Adrenal gland (tissue), 12 donors: ENCODE data around the gene HOXD10. TPM values are rescaled to one million over a fixed set of nuclear protein-coding genes. Genes with fewer than 3 reads are reported as not detected.

Source experiments
- DNase-seq, 7 donors: peaks; one replicate each; pipeline ENCODE4 v3.0.0-alpha.2; 2019 to 2020
- H3K27ac ChIP-seq, 5 donors: fragments of 200-600 bp; sonication (generic) in 4 of 5; 1 replicate in 3 of 5; 2 replicates in 2 of 5; pipeline versions ENCODE4 v1.5.1 to v1.8.0; 2016 to 2020; ENCODE audit warnings: mild to moderate bottlenecking in 1 of 5
- H3K27me3 ChIP-seq: fragments of 200-600 bp; 2 replicates; pipeline ENCODE4 v1.8.0; 2021
- H3K36me3 ChIP-seq, 2 donors: fragments of 200-600 bp; replicated peaks in 1 of 2; 1 replicate in 1 of 2; 2 replicates in 1 of 2; pipeline versions ENCODE4 v1.5.1 to v1.8.0; 2018 to 2022
- H3K4me1 ChIP-seq, 2 donors: fragments of 200-600 bp; replicated peaks in 1 of 2; 1 replicate in 1 of 2; 2 replicates in 1 of 2; pipeline versions ENCODE4 v1.5.1 to v1.8.0; 2018 to 2021
- H3K4me3 ChIP-seq, 4 donors: fragments of 200-600 bp; sonication (generic) in 3 of 4; one replicate each; pipeline ENCODE4 v1.5.1; 2016 to 2018
- H3K9me3 ChIP-seq, 3 donors: fragments of 200-600 bp; sonication (generic) in 1 of 3; replicated peaks in 1 of 3; 1 replicate in 2 of 3; 2 replicates in 1 of 3; pipeline versions ENCODE4 v1.5.1 to v1.8.0; 2016 to 2021
- POLR2A ChIP-seq, 2 donors: fragments of 450-650 bp; IDR thresholded peaks; one replicate each; pipeline ENCODE4 v1.6.1; 2017; ENCODE audit warnings: antibody characterized with exemption in 2 of 2, mild to moderate bottlenecking in 2 of 2, moderate library complexity in 1 of 2
- WGBS, 4 donors: extraction: QIAGEN DNeasy Blood & Tissue Kit in 2 of 4; methylation state at CpG; one replicate each; pipeline versions ENCODE4 v1.1.5 to v1.1.7; 2013 to 2017; 5-methylcytosine and 5-hydroxymethylcytosine counted together
- intact Hi-C, 2 donors: fragments of 100-400 bp; cut with DNase I; formaldehyde crosslinking; loops; one replicate each; pipeline versions ENCODE4 v1.14.1 to v1.15.0; 2022 to 2023
- polyA plus RNA-seq, 3 donors: library from polyadenylated mRNA; stranded (reverse); fragments of 200-250 nt in 2 of 3; fragments of 350-450 nt in 1 of 3; fragmentation: Illumina TruSeq in 1 of 3; extraction: RNeasy Lipid Tissue Mini Kit (QIAGEN cat#74804) in 1 of 3; gene quantifications; one replicate each; pipeline ENCODE4 v1.2.3, GENCODE V29; 2013 to 2014
- total RNA-seq, 9 donors: library from RNA; depleted of rRNA in 4 of 9; stranded (reverse); fragments of >200 nt in 4 of 9; fragments of 120-200 nt in 1 of 9; fragmentation: NEBNext Ultra II Directional in 1 of 9; extraction: Animal tissue kit (Norgen Biotek cat#: 25700) in 1 of 9; gene quantifications; one replicate each; pipeline versions ENCODE4 v1.1.0 to v1.2.4, GENCODE V29; 2013 to 2023
- TF ChIP-seq, protein P1 (sequence below), 6 experiments: fragments of 450-650 bp in 4 of 6; fragments of 200-600 bp in 2 of 6; sonication (generic) in 1 of 6; IDR thresholded peaks; 1 replicate in 5 of 6; 2 replicates in 1 of 6; pipeline versions ENCODE4 v1.5.1 to v1.8.0; 2016 to 2021; ENCODE audit warnings: antibody characterized with exemption in 6 of 6, mild to moderate bottlenecking in 2 of 6, moderate library complexity in 1 of 6
- donor health status: healthy with polysubstance abuse.
- donor health status: Bipolar disorder and iron deficiency.
- donor health status: DM: yes; HTN: yes; CAD: no.
- donor health status: DM: no; HTN: no; CAD: no.
- donor health status: DM: no; HTN: no; CAD: no.
- donor health status: DM: yes; HTN: yes; CAD: no.

The HOXD10 gene
- total and polyA plus RNA-seq, 12 donors, result 0.11 to 0.33 (median 0.18) TPM; not detected in 8

- Histone ChIP-seq H3K27ac (no peak overlapping the region), H3K36me3 (no peaks in the 10 kb centered on the region), H3K9me3 (no peaks in the 10 kb centered on the region), H3K4me1 (peaks cover 7 to 19% of the 10 kb centered on the region in 2 donors), H3K27me3 (peaks cover 96% of the 10 kb centered on the region), H3K4me3 (no peak overlapping the region)
- intact Hi-C loops, result no loop called here
- no peak for DNase-seq
- 29 to 42% (median 37%) methylated on average over 22 to 25 of the region's 25 CpGs for WGBS, 4 donors
- TF ChIP-seq, protein P1, sequence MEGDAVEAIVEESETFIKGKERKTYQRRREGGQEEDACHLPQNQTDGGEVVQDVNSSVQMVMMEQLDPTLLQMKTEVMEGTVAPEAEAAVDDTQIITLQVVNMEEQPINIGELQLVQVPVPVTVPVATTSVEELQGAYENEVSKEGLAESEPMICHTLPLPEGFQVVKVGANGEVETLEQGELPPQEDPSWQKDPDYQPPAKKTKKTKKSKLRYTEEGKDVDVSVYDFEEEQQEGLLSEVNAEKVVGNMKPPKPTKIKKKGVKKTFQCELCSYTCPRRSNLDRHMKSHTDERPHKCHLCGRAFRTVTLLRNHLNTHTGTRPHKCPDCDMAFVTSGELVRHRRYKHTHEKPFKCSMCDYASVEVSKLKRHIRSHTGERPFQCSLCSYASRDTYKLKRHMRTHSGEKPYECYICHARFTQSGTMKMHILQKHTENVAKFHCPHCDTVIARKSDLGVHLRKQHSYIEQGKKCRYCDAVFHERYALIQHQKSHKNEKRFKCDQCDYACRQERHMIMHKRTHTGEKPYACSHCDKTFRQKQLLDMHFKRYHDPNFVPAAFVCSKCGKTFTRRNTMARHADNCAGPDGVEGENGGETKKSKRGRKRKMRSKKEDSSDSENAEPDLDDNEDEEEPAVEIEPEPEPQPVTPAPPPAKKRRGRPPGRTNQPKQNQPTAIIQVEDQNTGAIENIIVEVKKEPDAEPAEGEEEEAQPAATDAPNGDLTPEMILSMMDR (IDR thresholded peaks at IDR 0.05), result no peak
- TF ChIP-seq POLR2A (IDR thresholded peaks at IDR 0.05), result no peak
Observed at GRCh38 chr2:176105730-176106580, 10.6 kb upstream of the HOXD10 start.

DNA sequence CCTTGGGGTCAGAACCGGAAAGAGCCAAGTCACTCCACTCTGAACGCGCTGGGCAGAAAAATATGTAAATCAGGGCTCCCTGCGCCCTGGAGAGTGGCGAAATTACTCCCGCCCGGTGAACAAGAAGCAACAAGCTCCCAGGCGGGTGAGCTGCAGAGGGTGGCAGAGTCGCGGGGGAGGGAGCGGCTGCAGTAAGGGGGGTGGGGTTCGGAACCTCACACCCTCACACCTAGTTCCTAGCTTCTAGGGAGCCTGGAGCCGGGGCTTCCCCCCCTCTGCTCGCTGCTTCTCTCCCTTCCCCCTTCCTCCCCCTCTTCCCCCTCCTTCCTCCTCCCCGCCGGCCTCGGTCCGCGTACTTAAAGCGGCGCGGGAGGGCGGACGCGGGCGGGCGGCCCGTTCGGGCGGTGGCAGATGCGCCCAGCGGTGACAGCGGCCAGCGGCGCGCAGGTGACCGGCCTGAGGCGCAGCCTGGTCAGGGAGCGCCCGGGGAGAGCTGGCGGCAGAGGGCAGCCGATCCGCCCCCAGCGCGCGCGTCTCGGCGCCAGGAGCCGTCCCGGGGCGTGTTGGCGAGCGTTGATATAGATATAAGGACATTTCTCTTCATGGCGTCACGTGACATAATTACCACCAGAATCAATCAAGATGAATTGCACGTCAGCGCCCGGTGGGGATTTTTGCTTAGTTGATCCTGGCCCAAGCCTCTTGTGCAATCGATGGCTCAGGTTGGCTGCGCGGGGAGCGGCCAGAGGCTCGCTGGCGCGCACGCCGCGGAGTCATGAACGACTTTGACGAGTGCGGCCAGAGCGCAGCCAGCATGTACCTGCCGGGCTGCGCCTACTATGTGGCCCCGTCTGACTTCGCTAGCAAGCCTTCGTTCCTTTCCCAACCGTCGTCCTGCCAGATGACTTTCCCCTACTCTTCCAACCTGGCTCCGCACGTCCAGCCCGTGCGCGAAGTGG lies 9.7 kb upstream of the HOXD10 start, which contains the start of gene HOXD11:
Gene HOXD11 (plus strand): TSS at position 700 of the 959 bp plus-strand sequence. CDS start 76 bp downstream, at position 776.
- TF ChIP-seq, protein P1 (IDR thresholded peaks at IDR 0.05), result no peak
- TF ChIP-seq POLR2A (IDR thresholded peaks at IDR 0.05), result no peak
- WGBS, 4 donors, result 4 to 5% (median 4%) methylated on average over 12 to 85 of the region's 85 CpGs
- H3K36me3 ChIP-seq, result no peaks in the 10 kb centered on the region
- H3K9me3 ChIP-seq, result no peaks in the 10 kb centered on the region
- DNase-seq, result peak in 1 of 7 donors; percentile 46
- intact Hi-C loops, result no loop called here
- H3K4me3 ChIP-seq, result peak within 1 kb of the TSS in 1 of 4 donors; percentile 4
- H3K27ac ChIP-seq, result no peak within 1 kb of the TSS
- peaks cover 96% of the 10 kb centered on the region for H3K27me3 ChIP-seq
- H3K4me1 ChIP-seq, result peaks cover 7 to 19% of the 10 kb centered on the region in 2 donors

DNA sequence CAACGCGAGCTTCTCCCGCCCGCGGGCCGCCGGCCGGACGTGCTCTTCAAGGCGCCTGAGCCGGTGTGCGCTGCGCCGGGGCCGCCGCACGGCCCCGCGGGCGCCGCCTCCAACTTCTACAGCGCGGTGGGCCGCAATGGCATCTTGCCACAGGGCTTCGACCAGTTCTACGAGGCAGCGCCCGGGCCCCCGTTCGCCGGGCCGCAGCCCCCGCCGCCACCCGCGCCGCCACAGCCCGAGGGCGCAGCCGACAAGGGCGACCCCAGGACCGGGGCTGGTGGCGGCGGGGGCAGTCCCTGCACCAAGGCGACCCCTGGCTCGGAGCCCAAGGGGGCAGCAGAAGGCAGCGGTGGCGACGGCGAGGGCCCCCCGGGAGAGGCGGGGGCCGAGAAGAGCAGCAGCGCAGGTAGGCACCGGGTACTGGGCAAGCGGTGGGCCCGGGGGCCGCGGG lies 8.8 kb upstream of the HOXD10 start:
- 0 to 2% (median 2%) methylated on average over 3 to 59 of the region's 59 CpGs; no CpG with 5 or more reads in 1 of the 4 donors for WGBS, 4 donors
- intact Hi-C loops, result no loop called here
- peaks cover 7 to 19% of the 10 kb centered on the region in 2 donors for H3K4me1 ChIP-seq
- no peaks in the 10 kb centered on the region for H3K36me3 ChIP-seq
- no peak overlapping the region for H3K27ac ChIP-seq
- H3K4me3 ChIP-seq, result no peak overlapping the region
- no peaks in the 10 kb centered on the region for H3K9me3 ChIP-seq
- peaks cover 96% of the 10 kb centered on the region for H3K27me3 ChIP-seq
- DNase-seq, result peak in 1 of 7 donors; percentile 12
- TF ChIP-seq, protein P1 (IDR thresholded peaks at IDR 0.05), result no peak
- TF ChIP-seq POLR2A (IDR thresholded peaks at IDR 0.05), result no peak
